ENCODE data around the gene DIP2C.
"Not testable (repeated sequence)": the region's sequence is repeated elsewhere in the genome, so short reads cannot be mapped to it uniquely, and the experiment has no call there.

The DIP2C gene

DNA sequence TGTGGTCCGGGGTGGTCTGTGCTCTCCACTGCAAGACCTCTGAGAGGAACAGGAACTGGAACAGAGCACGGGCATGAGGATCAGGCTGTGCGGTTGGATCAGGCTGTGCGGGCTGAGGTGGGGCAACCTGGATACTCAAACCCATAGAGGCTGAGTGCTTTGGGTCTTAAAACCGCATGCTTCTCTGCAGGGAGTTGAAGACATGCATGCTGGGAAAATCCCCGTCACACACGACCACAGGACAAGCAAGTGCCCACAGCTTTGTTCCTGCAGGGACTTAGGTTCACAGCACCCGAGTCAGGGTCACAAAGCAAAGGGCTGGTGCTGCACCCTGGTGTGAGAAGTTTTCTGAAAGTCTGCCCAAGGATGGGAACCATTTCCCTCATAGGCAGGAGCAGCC lies 333.0 kb downstream of the DIP2C start:
- no peak overlapping the region for H3K4me3 ChIP-seq (ENCODE audit: low read length)
- DNase-seq (ENCODE audit: low read depth, low spot score): no peak

DNA sequence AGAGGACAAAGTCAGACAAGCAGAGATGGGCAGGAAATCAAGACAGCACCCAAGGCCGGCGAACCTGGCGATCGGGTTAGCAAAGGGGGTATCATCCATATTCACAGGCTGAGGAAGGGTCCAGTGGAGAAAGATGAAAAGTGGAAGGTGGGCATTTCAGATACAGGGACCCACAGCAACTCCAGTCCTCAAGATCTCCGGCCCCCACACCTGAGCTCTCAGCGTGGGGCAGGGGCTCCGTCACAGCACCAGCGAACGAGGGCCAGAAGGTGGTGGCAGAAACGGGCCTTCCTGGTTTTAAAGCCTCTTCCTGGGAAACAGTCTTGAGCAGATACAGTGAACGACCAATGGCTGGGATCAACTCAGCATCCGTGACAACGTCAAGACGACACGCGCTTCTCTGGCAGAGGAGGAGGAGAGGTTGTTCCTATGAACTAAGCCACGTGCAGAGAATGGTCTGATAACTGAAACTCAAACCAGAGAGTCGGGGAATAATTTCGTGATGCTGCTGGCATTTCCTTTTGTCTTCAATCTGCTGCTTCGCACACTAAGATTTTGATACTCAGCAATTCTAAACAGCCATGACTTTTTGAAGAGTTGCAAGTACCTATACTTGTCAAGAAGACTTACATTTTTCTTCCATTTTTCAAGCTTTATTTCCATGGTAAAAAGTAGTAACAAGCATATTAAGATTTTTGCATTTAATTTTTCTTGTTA lies 334.4 kb downstream of the DIP2C start:
- H3K4me3 ChIP-seq (ENCODE audit: low read length): no peak overlapping the region
- no peak for DNase-seq (ENCODE audit: low read depth, low spot score)

DNA sequence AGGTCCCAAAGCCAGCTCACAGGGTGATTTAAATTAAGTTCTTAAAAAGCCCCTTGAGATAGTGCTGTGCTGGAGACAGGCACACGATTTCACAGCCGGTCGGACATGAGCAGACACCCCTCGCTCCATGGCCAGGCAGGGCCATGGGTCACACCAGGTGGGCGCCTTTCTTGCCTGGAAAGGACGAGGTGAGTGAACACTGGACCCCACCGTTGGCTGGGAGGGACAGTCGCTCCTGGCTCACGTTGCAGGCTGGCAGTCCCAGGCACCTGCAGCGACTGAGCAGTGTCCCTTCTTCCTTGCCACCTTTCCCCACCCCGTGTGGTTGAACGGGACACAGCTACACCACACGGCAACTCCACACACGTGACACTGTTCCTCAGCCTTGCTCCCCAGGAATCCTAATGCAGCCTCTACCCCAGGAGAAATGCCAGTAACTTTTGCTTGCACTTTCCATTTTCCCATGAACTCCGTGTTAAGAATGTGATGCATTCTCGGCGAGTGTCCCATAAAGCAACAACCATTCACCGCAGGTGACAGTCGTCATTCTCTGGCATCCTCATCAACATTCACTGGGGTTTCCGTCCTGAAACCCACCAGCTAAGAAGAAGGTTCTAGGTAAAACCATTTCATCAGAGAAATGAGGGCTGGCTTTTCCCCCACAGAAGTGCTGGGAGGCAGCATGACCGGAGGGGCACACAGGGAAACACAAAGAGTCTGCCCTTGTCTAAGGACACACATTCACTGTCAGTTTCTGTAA lies 336.8 kb downstream of the DIP2C start:
- DNase-seq (ENCODE audit: low read depth, low spot score): no peak
- H3K4me3 ChIP-seq (ENCODE audit: low read length): no peak overlapping the region

DNA sequence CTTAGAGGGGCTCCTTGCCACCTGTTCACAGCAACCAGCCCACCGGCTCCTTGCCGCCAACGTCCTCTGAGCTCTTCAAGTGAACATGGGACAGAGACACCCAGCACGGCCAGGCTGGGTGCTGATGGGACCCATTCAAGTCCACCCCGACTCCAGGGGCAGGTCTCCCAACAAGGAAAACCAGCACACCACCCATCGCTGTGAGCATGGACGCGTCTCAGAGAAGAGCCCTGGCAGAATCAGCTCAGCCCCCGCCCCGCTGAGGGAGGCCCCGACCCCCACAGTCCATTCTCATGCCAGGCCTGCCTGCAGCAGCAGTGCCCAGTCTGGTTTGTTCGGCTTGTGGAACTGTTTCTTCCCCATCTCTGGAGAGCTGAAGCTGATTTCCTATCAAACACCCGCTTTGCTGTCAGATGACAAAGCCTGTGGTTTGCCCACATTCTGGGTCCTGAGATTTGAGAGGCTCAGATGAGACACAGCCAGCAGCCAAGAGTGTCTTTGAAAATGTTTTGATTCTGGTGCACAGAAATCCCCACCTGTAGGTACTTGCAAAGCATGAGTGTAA lies 337.6 kb downstream of the DIP2C start:
- peak; percentile 23 for DNase-seq (ENCODE audit: low read depth, low spot score)

DNA sequence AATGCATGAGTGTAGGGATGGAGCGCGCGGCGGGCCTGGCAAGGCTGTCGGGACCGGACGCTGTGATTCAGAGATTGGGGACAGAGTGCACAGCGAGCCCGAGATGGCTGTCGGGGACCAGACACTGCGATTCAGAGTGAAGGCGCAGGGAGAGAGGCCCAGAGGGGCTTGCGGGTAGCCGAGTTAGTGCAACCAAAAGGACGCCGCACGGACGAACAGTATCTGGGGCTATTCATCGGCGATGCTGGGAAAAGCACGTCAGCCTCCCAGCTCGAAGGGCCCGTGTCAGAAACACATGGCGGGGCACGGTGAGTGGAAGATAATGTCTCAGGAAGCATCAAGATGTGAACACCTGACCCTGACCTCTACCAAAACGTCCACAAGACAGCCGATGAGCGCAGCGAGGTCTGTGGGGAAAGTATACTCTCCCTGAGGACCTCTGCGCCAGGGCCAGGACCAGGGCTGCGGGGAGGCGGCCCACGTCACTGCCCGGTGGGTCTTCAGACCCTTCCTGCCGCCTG lies 338.4 kb downstream of the DIP2C start:
- no peak overlapping the region for H3K4me3 ChIP-seq (ENCODE audit: low read length)
- no peak for DNase-seq (ENCODE audit: low read depth, low spot score)

More for the DNA sequence above, 337.6 kb downstream of the DIP2C start:
- no peak overlapping the region for H3K4me3 ChIP-seq (ENCODE audit: low read length)

DNA sequence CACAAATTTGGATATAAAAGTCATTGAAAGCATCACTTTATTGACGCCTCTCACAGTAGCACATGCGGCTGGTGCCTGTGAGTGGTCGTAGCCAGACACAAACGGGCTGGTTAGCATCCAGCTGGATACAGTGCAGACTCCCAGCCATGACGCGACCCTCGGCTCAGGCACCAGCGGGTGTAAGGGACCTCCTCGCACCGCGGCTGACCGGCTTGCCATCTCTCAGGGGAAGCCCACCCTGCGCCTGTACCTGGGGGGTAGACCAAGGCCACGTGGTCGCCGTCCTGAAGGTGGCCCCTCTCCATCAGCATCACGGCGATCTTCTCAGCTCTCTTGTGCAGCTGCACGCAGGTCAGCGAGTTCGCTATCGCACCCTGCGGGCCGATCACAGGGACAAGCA lies 340.4 kb downstream of the DIP2C start:
- no peak overlapping the region for H3K4me3 ChIP-seq (ENCODE audit: low read length)
- no peak for DNase-seq (ENCODE audit: low read depth, low spot score)

DNA sequence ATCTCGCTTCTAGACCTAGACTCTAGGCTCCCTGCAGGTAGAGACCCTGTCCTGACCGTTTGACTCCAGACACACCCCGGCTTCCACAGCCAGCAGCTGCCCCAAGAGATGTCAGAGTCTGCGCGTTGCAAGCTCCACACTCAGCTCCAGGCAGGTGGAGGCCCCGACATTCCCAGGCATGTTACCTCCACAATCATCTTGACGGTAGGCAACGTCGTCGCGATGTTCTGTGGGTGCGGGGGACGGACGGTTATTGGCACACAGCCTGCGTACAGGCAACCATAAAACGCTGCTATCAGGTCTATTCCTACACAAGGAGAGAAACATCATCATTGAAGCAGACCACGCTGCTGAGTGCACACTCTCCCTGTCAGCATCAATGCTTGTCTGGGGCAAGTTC lies 341.0 kb downstream of the DIP2C start:
- H3K4me3 ChIP-seq (ENCODE audit: low read length): no peak overlapping the region

DNA sequence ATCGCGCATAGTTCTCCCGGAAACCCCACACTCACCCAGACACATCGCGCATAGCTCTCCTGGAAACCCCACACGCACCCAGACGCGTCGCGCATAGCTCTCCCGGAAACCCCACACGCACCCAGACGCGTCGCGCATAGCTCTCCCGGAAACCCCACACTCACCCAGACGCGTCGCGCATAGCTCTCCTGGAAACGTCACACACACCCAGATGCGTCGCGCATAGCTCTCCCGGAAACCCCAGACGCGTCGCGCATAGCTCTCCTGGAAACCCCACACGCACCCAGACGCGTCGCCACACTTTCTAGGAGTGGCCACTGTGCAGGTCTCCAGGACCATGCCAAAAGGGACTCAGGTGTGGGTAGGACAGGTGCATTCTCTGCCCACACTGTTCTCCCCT lies 341.7 kb downstream of the DIP2C start:
- not testable (repeated sequence) for H3K4me3 ChIP-seq (ENCODE audit: low read length); DNase-seq (ENCODE audit: low read depth, low spot score)

More for the DNA sequence above, 341.0 kb downstream of the DIP2C start:
- no peak for DNase-seq (ENCODE audit: low read depth, low spot score)

DNA sequence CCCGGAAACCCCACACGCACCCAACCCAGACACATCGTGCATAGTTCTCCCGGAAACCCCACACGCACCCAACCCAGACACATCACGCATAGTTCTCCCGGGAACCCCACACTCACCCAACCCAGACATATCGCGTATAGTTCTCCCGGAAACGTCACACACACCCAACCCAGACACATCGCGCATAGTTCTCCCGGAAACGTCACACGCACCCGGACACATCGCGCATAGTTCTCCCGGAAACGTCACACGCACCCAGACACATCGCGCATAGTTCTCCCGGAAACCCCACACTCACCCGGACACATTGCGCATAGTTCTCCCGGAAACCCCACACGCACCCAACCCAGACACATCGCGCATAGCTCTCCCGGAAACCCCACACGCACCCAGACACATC lies 342.3 kb downstream of the DIP2C start:
- H3K4me3 ChIP-seq (ENCODE audit: low read length): not testable (repeated sequence)

DNA sequence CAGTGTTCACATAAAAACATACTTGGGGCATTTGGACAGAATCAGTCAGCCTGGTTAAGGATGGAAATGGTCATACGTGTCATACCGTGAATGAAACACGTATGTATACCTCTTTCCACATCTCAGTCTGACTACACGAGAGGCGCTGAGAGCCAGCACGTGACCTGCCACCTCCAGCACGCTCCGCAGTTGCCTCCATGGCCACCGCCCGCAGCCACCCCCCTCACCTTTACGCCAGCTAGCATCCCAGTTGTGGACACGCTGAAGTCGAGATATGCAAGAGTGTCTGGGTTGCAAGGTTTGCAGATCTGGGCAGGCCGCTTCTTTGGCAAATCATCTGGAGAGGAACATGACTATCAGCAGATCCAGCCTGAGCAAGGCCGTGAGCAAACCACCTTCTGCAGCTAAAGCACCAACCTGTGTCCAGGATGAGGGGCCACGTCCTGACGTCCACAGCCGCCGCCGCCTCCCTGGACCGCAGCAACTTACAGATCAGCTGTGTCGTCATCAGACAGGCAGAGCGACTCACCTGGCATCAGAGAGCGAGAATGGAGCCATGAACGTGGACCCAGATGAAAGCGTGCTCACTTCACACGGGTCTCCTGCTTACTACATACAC lies 344.8 kb downstream of the DIP2C start:
- no peak for DNase-seq (ENCODE audit: low read depth, low spot score)
- H3K4me3 ChIP-seq (ENCODE audit: low read length): no peak overlapping the region

More for the DNA sequence above, 342.3 kb downstream of the DIP2C start:
- DNase-seq (ENCODE audit: low read depth, low spot score): not testable (repeated sequence)

DNA sequence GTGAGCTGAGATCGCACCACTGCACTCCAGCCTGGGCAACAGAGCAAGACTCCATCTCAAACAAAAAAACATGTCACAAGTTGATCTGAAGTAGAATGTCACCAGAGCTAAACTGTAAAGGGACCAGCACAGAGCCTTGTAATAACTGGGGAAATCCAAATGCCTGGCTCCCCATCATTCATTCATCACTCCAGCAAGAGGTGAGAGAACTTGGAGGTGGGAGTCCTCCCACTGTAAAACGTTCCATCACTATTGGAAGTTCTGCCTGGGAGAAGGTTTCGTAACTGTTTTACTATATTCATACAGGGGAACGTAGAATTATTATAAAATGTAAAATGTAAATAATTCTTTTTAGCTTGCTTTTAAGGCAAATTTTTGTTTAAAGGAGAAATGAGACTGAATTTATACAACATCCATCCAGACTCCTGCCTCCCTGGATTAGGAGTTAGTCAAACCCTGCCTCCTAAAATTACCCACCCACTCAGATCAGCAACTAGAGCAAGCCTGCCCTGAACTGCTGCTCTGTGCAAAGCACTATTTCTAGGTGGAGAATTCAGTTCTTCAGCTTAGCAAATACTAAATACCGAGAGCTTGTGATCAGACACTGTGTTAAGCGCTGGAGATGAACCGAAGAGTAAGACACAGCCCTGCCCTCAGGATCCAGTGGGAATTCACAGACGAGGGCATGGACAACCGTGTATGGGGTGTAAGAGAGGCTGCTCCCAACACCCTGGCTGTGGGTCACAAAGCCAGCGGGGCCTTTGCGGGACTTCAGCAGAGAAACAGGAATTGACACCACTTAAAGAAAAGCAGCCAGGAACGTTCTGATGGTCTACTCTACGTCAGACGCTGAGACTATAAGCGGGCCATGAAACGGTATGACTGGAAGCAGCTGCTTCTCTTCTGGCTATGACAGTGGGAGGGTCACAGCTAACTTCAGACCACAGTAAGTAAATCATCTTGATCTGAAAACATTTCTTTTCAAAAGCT lies 345.9 kb downstream of the DIP2C start:
- H3K4me3 ChIP-seq (ENCODE audit: low read length): no peak overlapping the region
- no peak for DNase-seq (ENCODE audit: low read depth, low spot score)

DNA sequence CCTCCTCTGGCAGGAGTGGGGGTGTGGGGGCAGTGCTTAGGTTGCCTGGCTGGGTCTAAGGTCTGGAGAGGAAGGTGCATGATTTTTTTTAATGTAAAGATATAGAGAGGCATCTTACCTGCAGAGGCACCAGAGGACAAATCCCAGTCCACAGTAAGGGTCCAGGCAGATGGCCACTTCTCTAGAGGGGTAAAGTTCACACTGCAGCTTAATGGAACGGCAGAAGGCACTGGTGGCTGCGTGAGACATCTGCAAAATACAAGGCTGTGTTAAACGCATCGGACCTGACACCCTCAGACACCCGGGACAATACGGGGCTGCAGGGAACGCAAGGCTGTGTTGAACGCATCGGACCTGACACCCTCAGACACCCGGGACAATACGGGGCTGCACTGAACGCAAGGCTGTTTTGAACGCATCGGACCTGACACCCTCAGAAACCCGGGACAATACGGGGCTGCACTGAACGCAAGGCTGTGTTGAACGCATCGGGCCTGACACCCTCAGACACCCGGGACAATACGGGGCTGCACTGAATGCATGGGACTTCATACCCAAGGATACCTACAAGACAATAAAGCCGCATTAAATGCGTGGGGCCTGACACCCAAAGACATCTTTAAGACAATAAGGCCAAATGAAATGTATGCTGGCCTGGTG lies 348.3 kb downstream of the DIP2C start:
- DNase-seq (ENCODE audit: low read depth, low spot score): no peak
- H3K4me3 ChIP-seq (ENCODE audit: low read length): no peak overlapping the region

DNA sequence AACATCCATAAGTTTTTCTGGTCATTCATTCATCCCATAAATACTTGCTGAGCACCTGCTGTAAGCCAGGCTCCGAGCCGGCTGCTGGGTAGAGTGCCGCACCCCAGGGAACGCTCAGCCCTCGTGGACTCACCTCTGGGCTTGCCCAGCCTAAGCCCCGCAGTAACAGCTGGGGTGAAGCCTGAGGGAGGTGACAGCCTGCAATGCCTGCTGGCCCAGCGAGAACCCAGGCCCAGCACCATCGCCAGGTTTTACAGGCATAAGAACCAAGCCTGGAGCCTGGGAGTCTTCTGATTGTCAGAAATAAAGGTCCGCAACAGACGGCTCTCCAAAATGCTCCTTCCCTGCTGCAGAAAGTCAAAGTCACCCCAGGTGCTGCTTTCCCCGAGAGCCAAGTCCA lies 348.8 kb downstream of the DIP2C start:
- no peak for DNase-seq (ENCODE audit: low read depth, low spot score)
- no peak overlapping the region for H3K4me3 ChIP-seq (ENCODE audit: low read length)

DNA sequence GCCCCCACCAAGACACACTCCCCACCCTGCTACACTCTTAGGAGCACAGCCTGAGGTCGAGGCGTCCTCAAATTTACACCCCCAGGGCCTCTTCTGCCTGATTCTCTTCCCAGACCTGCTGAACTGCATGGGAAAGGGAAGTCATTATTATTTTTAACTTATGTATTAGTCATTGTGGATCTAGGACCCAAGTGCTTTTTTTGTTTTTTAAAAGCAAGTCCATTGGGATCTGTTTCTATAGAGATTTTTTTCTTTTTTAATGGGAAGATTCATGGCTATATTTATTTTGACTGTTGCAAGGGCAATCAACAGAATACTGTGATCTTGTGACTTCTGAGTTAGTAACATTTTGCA lies 350.5 kb downstream of the DIP2C start:
- no peak for DNase-seq (ENCODE audit: low read depth, low spot score)
- no peak overlapping the region for H3K4me3 ChIP-seq (ENCODE audit: low read length)

DNA sequence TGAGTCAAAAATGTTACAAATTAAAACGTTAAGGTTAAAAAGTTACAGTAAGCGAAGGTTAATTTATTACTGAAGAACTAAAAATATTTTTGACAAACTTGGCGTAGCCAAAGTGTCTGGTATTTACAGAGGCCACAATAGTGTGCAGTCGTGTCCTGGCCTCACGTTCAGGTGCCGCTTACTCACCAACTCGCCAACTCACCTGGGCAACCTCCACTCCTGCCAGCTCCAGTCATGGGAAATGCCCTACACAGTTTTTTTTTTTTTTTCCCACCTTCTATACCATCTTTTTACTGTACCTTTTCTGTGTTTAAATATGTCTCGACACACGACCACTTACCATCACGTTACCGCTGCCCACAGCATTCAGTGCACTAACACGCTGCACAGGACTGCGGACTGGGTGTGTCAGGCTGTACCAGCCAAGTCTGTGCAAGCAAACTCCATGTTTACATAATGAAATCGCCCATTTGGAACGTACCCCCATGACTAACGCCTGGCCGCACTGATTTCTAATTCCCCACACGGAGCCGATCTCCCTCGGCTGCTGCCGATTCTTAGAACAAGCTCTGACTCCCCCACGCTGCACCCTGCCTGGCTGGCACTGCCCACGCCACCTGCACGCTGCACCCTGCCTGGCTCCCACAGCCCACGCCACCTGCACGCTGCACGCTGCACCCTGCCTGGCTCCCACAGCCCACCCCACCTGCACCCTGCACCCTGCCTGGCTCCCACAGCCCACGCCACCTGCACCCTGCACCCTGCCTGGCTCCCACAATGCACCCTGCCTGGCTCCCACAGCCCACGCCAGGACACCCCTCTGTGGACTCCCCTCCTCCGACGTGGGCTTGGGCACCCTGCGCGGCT lies 351.1 kb downstream of the DIP2C start:
- no peak overlapping the region for H3K4me3 ChIP-seq (ENCODE audit: low read length)
- DNase-seq (ENCODE audit: low read depth, low spot score): no peak

DNA sequence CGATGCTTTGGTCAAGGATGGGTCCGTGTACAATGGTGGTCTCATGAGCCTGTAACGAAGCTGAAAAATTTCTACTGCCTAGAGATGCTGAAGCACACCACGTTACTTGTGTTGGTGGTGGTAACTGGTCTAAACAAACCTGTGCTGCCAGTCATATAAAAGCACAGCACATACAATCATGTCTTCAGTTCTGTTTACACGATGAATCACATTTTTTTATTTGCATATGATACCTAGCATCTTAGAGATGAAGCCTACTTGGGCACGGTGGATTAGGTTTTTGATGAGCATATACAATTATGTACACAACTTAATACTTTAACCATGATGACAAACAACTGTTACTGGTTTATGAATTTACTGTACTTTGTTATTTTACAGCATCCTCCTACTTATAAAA lies 353.2 kb downstream of the DIP2C start:
- no peak for DNase-seq (ENCODE audit: low read depth, low spot score)
- no peak overlapping the region for H3K4me3 ChIP-seq (ENCODE audit: low read length)

DNA sequence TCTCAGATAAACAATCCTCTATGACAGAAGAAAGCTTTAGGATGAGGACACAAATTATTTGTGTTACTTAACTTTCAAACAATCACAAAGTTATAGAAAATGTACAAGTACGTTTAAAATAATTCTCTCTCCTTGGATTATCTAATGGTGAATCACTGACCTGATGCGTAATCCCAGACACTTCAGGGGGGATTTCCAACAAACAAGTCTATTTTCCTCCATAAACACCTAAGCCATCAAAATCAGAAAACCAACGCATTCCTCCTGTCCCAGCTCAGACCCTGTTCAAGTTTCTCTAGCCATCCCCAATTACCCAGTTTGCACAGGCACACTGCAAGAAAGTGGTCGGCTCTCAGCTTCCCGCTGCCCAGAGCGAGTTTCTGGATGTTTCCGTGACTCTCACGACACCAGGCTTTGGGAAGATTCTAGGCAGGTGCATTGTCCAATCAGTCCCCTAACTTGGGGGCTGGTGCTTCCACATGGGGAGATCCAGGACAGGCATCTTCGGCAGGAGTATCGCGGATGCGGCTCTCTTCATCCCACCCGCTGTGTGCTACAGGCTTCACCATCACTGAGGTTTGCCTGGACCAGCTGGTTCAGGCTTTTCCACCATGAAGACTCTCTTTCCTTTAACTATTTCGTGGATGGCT lies 354.2 kb downstream of the DIP2C start:
- no peak for DNase-seq (ENCODE audit: low read depth, low spot score)

More for the DNA sequence above, 354.2 kb downstream of the DIP2C start:
- H3K4me3 ChIP-seq (ENCODE audit: low read length): no peak overlapping the region

All from Jurkat, Clone E6-1 (cell line).